ENCODE data around the gene DAB2IP. TPM values are rescaled to one million over a fixed set of nuclear protein-coding genes. Genes with fewer than 3 reads are reported as not detected.

DAB2IP gene
- total and polyA plus RNA-seq, 4 donors = 2.3 to 13.1 (median 5.4) TPM

GRCh38 chr9:121607434-121608167, 43.8 kb upstream of the DAB2IP start:
- Histone ChIP-seq H3K9ac (ENCODE audit: low read depth in 1 of 2, low read length in 2 of 2) (no peak overlapping the region), H3K4me1 (ENCODE audit: control insufficient read depth in 4 of 4, insufficient read depth in 4 of 4, low read length in 3 of 4) (peaks cover 6 to 34% (median 26%) of the 10 kb centered on the region in 4 donors), H3K4me3 (ENCODE audit: low read depth in 1 of 3, low read length in 3 of 3) (no peak overlapping the region), H3K36me3 (ENCODE audit: control insufficient read depth in 4 of 4, insufficient read depth in 3 of 4, low read depth in 1 of 4, low read length in 3 of 4) (no peaks in the 10 kb centered on the region), H3K9me3 (ENCODE audit: control insufficient read depth in 4 of 4, low read length in 3 of 4) (no peaks in the 10 kb centered on the region), H3K27me3 (ENCODE audit: control insufficient read depth in 4 of 4, insufficient read depth in 4 of 4, low read length in 3 of 4) (no peaks in the 10 kb centered on the region), H3K27ac (ENCODE audit: low read depth in 1 of 2, low read length in 2 of 2) (peak overlapping the region; percentile 14 to 16)
- no peak for DNase-seq (ENCODE audit: low spot score)
- 69% methylated on average over 10 of the region's 10 CpGs for WGBS
- TF ChIP-seq NR2F2 (IDR thresholded peaks at IDR 0.05) (peak; percentile 31), TAF1 (conservative IDR thresholded peaks at IDR 0.05) (no peak)

- Histone ChIP-seq H3K36me3 (ENCODE audit: control insufficient read depth in 4 of 4, insufficient read depth in 3 of 4, low read depth in 1 of 4, low read length in 3 of 4) (no peaks in the 10 kb centered on the region), H3K4me3 (ENCODE audit: low read depth in 1 of 3, low read length in 3 of 3) (no peak overlapping the region), H3K4me1 (ENCODE audit: control insufficient read depth in 4 of 4, insufficient read depth in 4 of 4, low read length in 3 of 4) (peaks cover 10 to 38% (median 31%) of the 10 kb centered on the region in 4 donors), H3K9me3 (ENCODE audit: control insufficient read depth in 4 of 4, low read length in 3 of 4) (no peaks in the 10 kb centered on the region), H3K9ac (ENCODE audit: low read depth in 1 of 2, low read length in 2 of 2) (no peak overlapping the region), H3K27me3 (ENCODE audit: control insufficient read depth in 4 of 4, insufficient read depth in 4 of 4, low read length in 3 of 4) (no peaks in the 10 kb centered on the region), H3K27ac (ENCODE audit: low read depth in 1 of 2, low read length in 2 of 2) (peak overlapping the region; percentile 14 to 16)
- no peak for DNase-seq (ENCODE audit: low spot score)
- 81% methylated on average over 10 of the region's 10 CpGs for WGBS
- TF ChIP-seq GABPA (IDR thresholded peaks at IDR 0.05 in 1 of 2, conservative IDR thresholded peaks at IDR 0.05 in 1 of 2) (no peak), TAF1 (conservative IDR thresholded peaks at IDR 0.05) (no peak), ATF3 (IDR thresholded peaks at IDR 0.05) (no peak), JUND (IDR thresholded peaks at IDR 0.05) (no peak), EGR1 (IDR thresholded peaks at IDR 0.05; ENCODE audit: low read depth in 2 of 2) (no peak), FOXA1 (IDR thresholded peaks at IDR 0.05) (no peak), HNF4A (conservative IDR thresholded peaks at IDR 0.05) (no peak), YY1 (IDR thresholded peaks at IDR 0.05) (no peak)
These were observed 43.1 kb upstream of the DAB2IP start for GRCh38 chr9:121608168-121608853.

- DNase-seq (ENCODE audit: low spot score) = no peak
- Histone ChIP-seq H3K27me3 (ENCODE audit: control insufficient read depth in 4 of 4, insufficient read depth in 4 of 4, low read length in 3 of 4) (no peaks in the 10 kb centered on the region), H3K4me1 (ENCODE audit: control insufficient read depth in 4 of 4, insufficient read depth in 4 of 4, low read length in 3 of 4) (peaks cover 8 to 29% (median 25%) of the 10 kb centered on the region in 4 donors), H3K4me3 (ENCODE audit: low read depth in 1 of 3, low read length in 3 of 3) (no peak overlapping the region), H3K36me3 (ENCODE audit: control insufficient read depth in 4 of 4, insufficient read depth in 3 of 4, low read depth in 1 of 4, low read length in 3 of 4) (no peaks in the 10 kb centered on the region), H3K9me3 (ENCODE audit: control insufficient read depth in 4 of 4, low read length in 3 of 4) (no peaks in the 10 kb centered on the region), H3K9ac (ENCODE audit: low read depth in 1 of 2, low read length in 2 of 2) (peak overlapping the region; percentile 30 to 37), H3K27ac (ENCODE audit: low read depth in 1 of 2, low read length in 2 of 2) (peak overlapping the region; percentile 71 to 74)
- 45% methylated on average over 6 of the region's 6 CpGs for WGBS
- no peak for TF ChIP-seq TAF1 (conservative IDR thresholded peaks at IDR 0.05)
- peak; percentile 51 to 57 for TF ChIP-seq RAD21 (IDR thresholded peaks at IDR 0.05)
- TF ChIP-seq MAX (IDR thresholded peaks at IDR 0.05) = peak; percentile 93
- TF ChIP-seq REST (IDR thresholded peaks at IDR 0.05) = peak; percentile 60
- TF ChIP-seq CTCF (IDR thresholded peaks at IDR 0.05; ENCODE audit: low read depth, low read length, missing input control) = peak; percentile 6
- peak; percentile 98 for TF ChIP-seq HNF4A (conservative IDR thresholded peaks at IDR 0.05)
- peak; percentile 96 for TF ChIP-seq SP1 (IDR thresholded peaks at IDR 0.05)
- peak; percentile 93 for TF ChIP-seq HNF4G (IDR thresholded peaks at IDR 0.05)
- TF ChIP-seq FOXA2 (IDR thresholded peaks at IDR 0.05) = peak; percentile 67
- TF ChIP-seq YY1 (IDR thresholded peaks at IDR 0.05) = peak; percentile 77
- TF ChIP-seq FOXA1 (IDR thresholded peaks at IDR 0.05) = no peak
- peak; percentile 97 to 99 for TF ChIP-seq JUND (IDR thresholded peaks at IDR 0.05)
- TF ChIP-seq RXRA (IDR thresholded peaks at IDR 0.05) = peak; percentile 91 to 94
- TF ChIP-seq ATF3 (IDR thresholded peaks at IDR 0.05) = peak; percentile 87
- TF ChIP-seq GABPA (IDR thresholded peaks at IDR 0.05 in 1 of 2, conservative IDR thresholded peaks at IDR 0.05 in 1 of 2) = peak in 1 of 2 donors; percentile 55
- peak in 1 of 2 donors; percentile 67 for TF ChIP-seq EGR1 (IDR thresholded peaks at IDR 0.05; ENCODE audit: low read depth in 2 of 2)
- peak; percentile 72 for TF ChIP-seq NR2F2 (IDR thresholded peaks at IDR 0.05)
These were observed 41.4 kb upstream of the DAB2IP start for GRCh38 chr9:121609822-121610637.

All from liver (tissue), 9 donors.